Vagina (tissue), 2 donors: ENCODE results near the gene GMPPB. TPM values are rescaled to one million over a fixed set of nuclear protein-coding genes. Genes with fewer than 3 reads are reported as not detected.

Experiments
- DNase-seq, 2 donors: peaks; one replicate each; pipeline ENCODE4 v3.0.0-alpha.2; 2017; ENCODE audit errors: extremely low spot score in 2 of 2
- H3K27ac ChIP-seq: fragments of 200-600 bp; sonication (generic); one replicate; pipeline ENCODE4 v1.5.1; 2019
- H3K27me3 ChIP-seq: fragments of 200-600 bp; sonication (generic); one replicate; pipeline ENCODE4 v1.5.1; 2019
- H3K36me3 ChIP-seq, 2 donors: fragments of 200-600 bp; sonication (generic); one replicate each; pipeline ENCODE4 v1.5.1; 2017 to 2019
- H3K4me1 ChIP-seq: fragments of 200-600 bp; sonication (generic); one replicate; pipeline ENCODE4 v1.5.1; 2019
- H3K4me3 ChIP-seq, 2 donors: fragments of 200-600 bp; sonication (generic); 1 replicate in 1 of 2; 2 replicates in 1 of 2; pipeline ENCODE4 v1.5.1; 2016 to 2019
- H3K9me3 ChIP-seq: fragments of 200-600 bp; sonication (generic); one replicate; pipeline ENCODE4 v1.5.1; 2019
- POLR2A ChIP-seq, 2 donors: fragments of 450-650 bp; IDR thresholded peaks; one replicate each; pipeline ENCODE4 v1.6.1; 2017; ENCODE audit warnings: antibody characterized with exemption in 2 of 2, mild to moderate bottlenecking in 2 of 2, moderate library complexity in 2 of 2
- POLR2AphosphoS5 ChIP-seq, 2 donors: sonication (generic); formaldehyde crosslinking; IDR thresholded peaks; one replicate each; pipeline ENCODE4 v1.9.0; 2017; ENCODE audit warnings: antibody characterized with exemption in 2 of 2, mild to moderate bottlenecking in 2 of 2, low read depth in 1 of 2; ENCODE audit not compliant: insufficient read depth in 1 of 2
- intact Hi-C: fragments of 100-400 bp; cut with DNase I; formaldehyde crosslinking; loops from one replicate; pipeline ENCODE4 v1.15.1; 2023
- total RNA-seq: library from RNA; depleted of rRNA; stranded (reverse); fragments of >200 nt; gene quantifications from one replicate; pipeline ENCODE4 v1.2.3, GENCODE V29; 2016
- TF ChIP-seq, protein P1 (sequence below), 3 experiments: fragments of 450-650 bp in 2 of 3; fragments of 200-600 bp in 1 of 3; sonication (generic) in 1 of 3; IDR thresholded peaks; one replicate each; pipeline ENCODE4 v1.5.1; 2017 to 2019; ENCODE audit warnings: antibody characterized with exemption in 3 of 3, mild to moderate bottlenecking in 2 of 3, moderate library complexity in 2 of 3

The GMPPB gene
- total RNA-seq, 1 donor from 2014 or later = 19.9 TPM

DNA sequence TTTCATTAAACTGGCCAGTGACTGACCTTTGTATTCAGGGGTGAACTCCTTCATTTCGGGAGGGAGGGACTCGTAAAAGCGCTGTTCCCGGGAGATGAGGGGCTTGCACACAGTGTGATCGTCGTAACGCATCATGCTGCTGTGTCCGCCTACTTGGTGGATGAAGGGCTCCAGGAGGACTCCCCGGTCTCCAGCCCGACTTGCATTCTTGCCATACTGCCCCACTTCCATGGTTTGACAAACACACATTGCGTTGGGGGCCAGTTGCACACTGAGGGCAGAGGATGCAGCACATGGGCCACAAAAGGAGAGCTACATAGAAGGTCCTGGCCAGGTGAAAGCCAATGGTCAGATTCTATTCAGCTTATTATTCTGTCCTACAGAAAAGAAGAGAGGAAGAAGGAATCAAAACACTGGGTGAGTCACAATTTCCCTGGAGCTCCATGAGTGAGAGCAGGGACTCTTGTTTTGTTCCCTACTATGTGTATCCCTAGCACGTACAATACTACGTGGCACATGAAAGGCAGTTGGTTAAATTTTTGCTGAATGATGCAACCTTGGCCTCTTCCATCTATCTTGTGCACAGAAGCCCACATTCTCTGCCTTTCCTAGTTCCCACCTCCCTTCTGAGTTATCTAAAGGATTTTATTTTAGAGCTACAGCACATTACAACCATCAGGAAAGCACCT, 24.2 kb upstream of the GMPPB start:
- TF ChIP-seq, protein P1, sequence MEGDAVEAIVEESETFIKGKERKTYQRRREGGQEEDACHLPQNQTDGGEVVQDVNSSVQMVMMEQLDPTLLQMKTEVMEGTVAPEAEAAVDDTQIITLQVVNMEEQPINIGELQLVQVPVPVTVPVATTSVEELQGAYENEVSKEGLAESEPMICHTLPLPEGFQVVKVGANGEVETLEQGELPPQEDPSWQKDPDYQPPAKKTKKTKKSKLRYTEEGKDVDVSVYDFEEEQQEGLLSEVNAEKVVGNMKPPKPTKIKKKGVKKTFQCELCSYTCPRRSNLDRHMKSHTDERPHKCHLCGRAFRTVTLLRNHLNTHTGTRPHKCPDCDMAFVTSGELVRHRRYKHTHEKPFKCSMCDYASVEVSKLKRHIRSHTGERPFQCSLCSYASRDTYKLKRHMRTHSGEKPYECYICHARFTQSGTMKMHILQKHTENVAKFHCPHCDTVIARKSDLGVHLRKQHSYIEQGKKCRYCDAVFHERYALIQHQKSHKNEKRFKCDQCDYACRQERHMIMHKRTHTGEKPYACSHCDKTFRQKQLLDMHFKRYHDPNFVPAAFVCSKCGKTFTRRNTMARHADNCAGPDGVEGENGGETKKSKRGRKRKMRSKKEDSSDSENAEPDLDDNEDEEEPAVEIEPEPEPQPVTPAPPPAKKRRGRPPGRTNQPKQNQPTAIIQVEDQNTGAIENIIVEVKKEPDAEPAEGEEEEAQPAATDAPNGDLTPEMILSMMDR (IDR thresholded peaks at IDR 0.05) = no peak
- TF ChIP-seq POLR2AphosphoS5 (IDR thresholded peaks at IDR 0.05; ENCODE audit: insufficient read depth in 1 of 2, low read depth in 1 of 2) (no peak), POLR2A (IDR thresholded peaks at IDR 0.05) (no peak)
- no peak for DNase-seq
- intact Hi-C loops = no loop called here
- Histone ChIP-seq H3K9me3 (no peaks in the 10 kb centered on the region), H3K4me3 (no peak overlapping the region), H3K27ac (no peak overlapping the region), H3K4me1 (no peaks in the 10 kb centered on the region), H3K27me3 (no peaks in the 10 kb centered on the region), H3K36me3 (peaks cover 0 to 15% of the 10 kb centered on the region in 2 donors)

DNA sequence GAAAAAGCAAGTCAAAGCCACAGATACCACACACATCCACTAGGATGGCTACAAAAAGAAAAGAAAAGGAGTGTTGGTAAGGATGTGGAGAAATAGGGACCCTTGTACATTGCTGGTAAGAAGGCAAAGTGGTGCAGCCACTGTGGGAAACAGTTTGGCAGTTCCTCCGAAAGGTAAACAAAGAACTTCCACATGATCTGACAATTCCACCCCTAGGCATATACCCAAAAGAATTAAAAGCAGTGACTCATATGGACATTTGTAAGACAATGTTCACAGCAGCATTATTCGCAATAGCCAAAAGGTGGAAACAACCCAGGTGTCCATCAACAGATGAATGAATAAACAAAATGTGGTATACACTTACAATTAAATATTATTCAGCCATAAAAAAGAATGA, 22.2 kb upstream of the GMPPB start:
- Histone ChIP-seq H3K9me3 (no peaks in the 10 kb centered on the region), H3K4me1 (no peaks in the 10 kb centered on the region), H3K4me3 (no peak overlapping the region), H3K27me3 (no peaks in the 10 kb centered on the region), H3K27ac (no peak overlapping the region), H3K36me3 (peaks cover 0 to 21% of the 10 kb centered on the region in 2 donors)
- DNase-seq = no peak
- TF ChIP-seq, protein P1 (IDR thresholded peaks at IDR 0.05) = no peak
- no peak for TF ChIP-seq POLR2AphosphoS5 (IDR thresholded peaks at IDR 0.05; ENCODE audit: insufficient read depth in 1 of 2, low read depth in 1 of 2)
- no peak for TF ChIP-seq POLR2A (IDR thresholded peaks at IDR 0.05)
- intact Hi-C loops = no loop called here

DNA sequence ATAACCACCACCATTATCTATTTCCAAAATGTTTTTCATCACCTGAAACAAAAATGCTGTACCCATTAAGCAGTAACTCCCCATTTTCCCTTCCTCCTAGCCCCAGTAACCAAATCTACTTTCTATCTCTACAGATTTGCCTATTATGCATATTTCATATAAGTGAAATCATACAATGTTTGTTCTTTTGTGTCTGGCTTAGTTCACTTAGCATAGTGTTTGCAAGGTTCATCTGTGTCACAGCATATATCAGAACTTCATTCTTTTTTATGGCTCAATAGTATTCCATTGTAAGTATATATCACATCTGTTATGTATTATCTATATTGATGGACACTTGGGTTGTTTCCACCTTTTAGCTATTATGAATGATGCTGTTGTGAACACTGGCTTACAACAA, 16.7 kb upstream of the GMPPB start:
- TF ChIP-seq, protein P1 (IDR thresholded peaks at IDR 0.05) = no peak
- intact Hi-C loops = no loop called here
- DNase-seq = no peak
- no peaks in the 10 kb centered on the region for H3K9me3 ChIP-seq
- H3K4me1 ChIP-seq = no peaks in the 10 kb centered on the region
- peaks cover 0 to 42% of the 10 kb centered on the region in 2 donors for H3K36me3 ChIP-seq
- H3K4me3 ChIP-seq = no peak overlapping the region
- H3K27ac ChIP-seq = no peak overlapping the region
- H3K27me3 ChIP-seq = no peaks in the 10 kb centered on the region

DNA sequence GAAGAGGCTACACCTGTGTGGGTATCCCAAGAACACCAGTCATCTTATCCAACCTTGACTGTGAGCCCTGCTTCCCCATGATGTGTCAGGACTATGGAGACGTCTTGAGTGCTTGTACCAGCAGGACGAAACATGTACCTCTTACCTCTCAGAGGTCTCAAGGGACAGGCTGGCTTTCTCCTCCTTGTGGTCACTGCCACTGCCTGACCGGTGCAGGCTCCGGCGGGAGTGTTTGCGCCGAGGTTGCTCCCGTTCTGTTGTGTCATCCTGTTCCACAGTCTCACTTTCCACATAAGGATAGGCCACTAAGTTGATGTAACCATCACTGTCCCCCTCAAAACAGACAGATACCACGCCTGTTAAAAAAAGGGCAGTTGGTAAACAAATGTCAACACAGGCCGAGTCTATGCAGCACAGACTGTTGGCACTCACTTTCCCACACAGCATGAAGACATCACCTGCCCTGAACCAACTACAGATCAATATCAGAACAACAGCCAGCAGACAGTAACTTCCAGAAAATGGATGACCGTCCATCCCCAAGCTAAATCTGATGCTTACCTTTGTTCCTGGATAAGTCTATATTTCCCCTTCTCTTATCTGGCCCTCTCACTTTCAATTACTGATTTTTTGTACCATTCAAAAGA, 14.4 kb upstream of the GMPPB start:
- no peak overlapping the region for H3K27ac ChIP-seq
- peaks cover 0 to 44% of the 10 kb centered on the region in 2 donors for H3K36me3 ChIP-seq
- H3K27me3 ChIP-seq = no peaks in the 10 kb centered on the region
- intact Hi-C loops = no loop called here
- no peak for DNase-seq
- no peaks in the 10 kb centered on the region for H3K4me1 ChIP-seq
- H3K9me3 ChIP-seq = no peaks in the 10 kb centered on the region
- no peak for TF ChIP-seq POLR2A (IDR thresholded peaks at IDR 0.05)
- TF ChIP-seq, protein P1 (IDR thresholded peaks at IDR 0.05) = no peak
- no peak for TF ChIP-seq POLR2AphosphoS5 (IDR thresholded peaks at IDR 0.05; ENCODE audit: insufficient read depth in 1 of 2, low read depth in 1 of 2)
- no peak overlapping the region for H3K4me3 ChIP-seq

DNA sequence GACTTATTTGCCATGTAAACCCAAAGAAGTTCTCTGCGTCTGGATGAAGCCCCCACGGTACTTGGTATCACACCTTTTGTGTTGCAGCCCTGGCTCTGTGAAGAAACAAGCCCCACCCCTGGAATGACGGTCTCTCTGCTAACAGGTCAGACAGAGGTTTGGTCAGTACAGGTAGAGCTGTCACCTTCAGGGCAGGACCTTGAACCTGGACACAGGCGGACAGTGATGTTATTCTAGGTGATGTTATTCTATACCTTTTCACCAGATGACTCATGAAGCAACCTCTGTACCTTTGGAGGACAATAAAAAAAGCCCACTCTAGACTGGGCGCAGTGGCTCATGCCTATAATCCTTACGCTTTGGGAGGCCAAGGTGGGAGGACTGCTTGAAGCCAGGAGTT, 11.0 kb upstream of the GMPPB start:
- no peaks in the 10 kb centered on the region for H3K27me3 ChIP-seq
- H3K27ac ChIP-seq = no peak overlapping the region
- H3K36me3 ChIP-seq = peaks cover 0 to 66% of the 10 kb centered on the region in 2 donors
- TF ChIP-seq, protein P1 (IDR thresholded peaks at IDR 0.05) = no peak
- TF ChIP-seq POLR2A (IDR thresholded peaks at IDR 0.05) = no peak
- no peak for TF ChIP-seq POLR2AphosphoS5 (IDR thresholded peaks at IDR 0.05; ENCODE audit: insufficient read depth in 1 of 2, low read depth in 1 of 2)
- no peak for DNase-seq
- intact Hi-C loops = no loop called here
- no peaks in the 10 kb centered on the region for H3K9me3 ChIP-seq
- no peaks in the 10 kb centered on the region for H3K4me1 ChIP-seq
- no peak overlapping the region for H3K4me3 ChIP-seq
